Trophoblast cell (in vitro differentiated cells and primary cell): ENCODE data around the gene PCMTD2.

ENCODE experiments used
- DNase-seq, 2 donors: peaks; one replicate each; pipeline ENCODE4 v3.0.0-alpha.2; 2016
- H2AFZ ChIP-seq: 2 replicates; pipeline ENCODE4 v1.6.1; 2013; ENCODE audit warnings: low read length, moderate library complexity, mild to moderate bottlenecking; ENCODE audit not compliant: insufficient read depth, poor library complexity
- H2AK5ac ChIP-seq: 2 replicates; pipeline ENCODE4 v1.6.1; 2013; ENCODE audit warnings: mild to moderate bottlenecking, low read length
- H2BK120ac ChIP-seq: 2 replicates; pipeline ENCODE4 v1.6.1; 2013; ENCODE audit warnings: low read length, mild to moderate bottlenecking, moderate library complexity; ENCODE audit not compliant: insufficient read depth, poor library complexity
- H2BK12ac ChIP-seq: 2 replicates; pipeline ENCODE4 v1.6.1; 2013; ENCODE audit warnings: mild to moderate bottlenecking, low read length, moderate library complexity
- H2BK5ac ChIP-seq: 2 replicates; pipeline ENCODE4 v1.6.1; 2013; ENCODE audit warnings: low read length, low read depth, moderate library complexity, mild to moderate bottlenecking; ENCODE audit not compliant: poor library complexity
- H3K14ac ChIP-seq: 2 replicates; pipeline ENCODE4 v1.6.1; 2013; ENCODE audit warnings: mild to moderate bottlenecking, low read length
- H3K18ac ChIP-seq: 2 replicates; pipeline ENCODE4 v1.6.1; 2013; ENCODE audit warnings: mild to moderate bottlenecking, low read length
- H3K23ac ChIP-seq: 2 replicates; pipeline ENCODE4 v1.6.1; 2013; ENCODE audit warnings: low read length
- H3K27ac ChIP-seq: 2 replicates; pipeline ENCODE4 v1.5.1; 2013; ENCODE audit warnings: low read depth, mild to moderate bottlenecking, inconsistent platforms, low read length, moderate library complexity
- H3K27me3 ChIP-seq: 2 replicates; pipeline ENCODE4 v1.6.1; 2013; ENCODE audit warnings: inconsistent platforms, mild to moderate bottlenecking, low read length, moderate library complexity; ENCODE audit not compliant: insufficient read depth
- H3K36me3 ChIP-seq, 2 experiments: 1 replicate in 1 of 2; 2 replicates in 1 of 2; pipeline ENCODE4 v1.6.1; 2013; ENCODE audit warnings: low read length in 2 of 2, mild to moderate bottlenecking in 2 of 2, moderate library complexity in 1 of 2; ENCODE audit not compliant: insufficient read depth in 2 of 2, control insufficient read depth in 1 of 2
- H3K4ac ChIP-seq: 2 replicates; pipeline ENCODE4 v1.6.1; 2013; ENCODE audit warnings: low read depth, mild to moderate bottlenecking, low read length, moderate library complexity
- H3K4me1 ChIP-seq, 2 experiments: 1 replicate in 1 of 2; 2 replicates in 1 of 2; pipeline ENCODE4 v1.6.1; 2013; ENCODE audit warnings: low read length in 2 of 2, mild to moderate bottlenecking in 2 of 2, moderate library complexity in 1 of 2; ENCODE audit not compliant: insufficient read depth in 2 of 2, control insufficient read depth in 1 of 2
- H3K4me2 ChIP-seq: 2 replicates; pipeline ENCODE4 v1.6.1; 2013; ENCODE audit warnings: inconsistent platforms, mild to moderate bottlenecking, low read length, moderate library complexity
- H3K4me3 ChIP-seq: 2 replicates; pipeline ENCODE4 v1.5.1; 2013; ENCODE audit warnings: mild to moderate bottlenecking, low read depth, low read length, inconsistent platforms
- H3K79me1 ChIP-seq: one replicate; pipeline ENCODE4 v1.6.1; 2013; ENCODE audit warnings: low read length
- H3K79me2 ChIP-seq: 2 replicates; pipeline ENCODE4 v1.6.1; 2013; ENCODE audit warnings: low read length, mild to moderate bottlenecking; ENCODE audit not compliant: control insufficient read depth, insufficient read depth, poor library complexity
- H3K9ac ChIP-seq: 2 replicates; pipeline ENCODE4 v1.6.1; 2013; ENCODE audit warnings: mild to moderate bottlenecking, low read length
- H3K9me3 ChIP-seq: 2 replicates; pipeline ENCODE4 v1.6.1; 2013; ENCODE audit warnings: low read depth, mild to moderate bottlenecking, control low read depth, inconsistent platforms, low read length; ENCODE audit not compliant: insufficient read depth
- H4K12ac ChIP-seq: 2 replicates; pipeline ENCODE4 v1.6.1; 2013; ENCODE audit warnings: low read depth, mild to moderate bottlenecking, low read length, moderate library complexity
- H4K8ac ChIP-seq: 2 replicates; pipeline ENCODE4 v1.6.1; 2013; ENCODE audit warnings: low read depth, mild to moderate bottlenecking, low read length, moderate library complexity
- H4K91ac ChIP-seq: one replicate; pipeline ENCODE4 v1.6.1; 2013; ENCODE audit warnings: low read depth, mild to moderate bottlenecking, low read length, moderate library complexity
- WGBS: extraction: QIAGEN DNeasy Blood & Tissue Kit; methylation state at CpG from one replicate; pipeline ENCODE4 v1.1.7; 2013; ENCODE audit warnings: missing lambda C conversion rate; ENCODE audit not compliant: insufficient read length, insufficient coverage; ENCODE audit errors: extremely low coverage; 5-methylcytosine and 5-hydroxymethylcytosine counted together

The PCMTD2 gene

DNA sequence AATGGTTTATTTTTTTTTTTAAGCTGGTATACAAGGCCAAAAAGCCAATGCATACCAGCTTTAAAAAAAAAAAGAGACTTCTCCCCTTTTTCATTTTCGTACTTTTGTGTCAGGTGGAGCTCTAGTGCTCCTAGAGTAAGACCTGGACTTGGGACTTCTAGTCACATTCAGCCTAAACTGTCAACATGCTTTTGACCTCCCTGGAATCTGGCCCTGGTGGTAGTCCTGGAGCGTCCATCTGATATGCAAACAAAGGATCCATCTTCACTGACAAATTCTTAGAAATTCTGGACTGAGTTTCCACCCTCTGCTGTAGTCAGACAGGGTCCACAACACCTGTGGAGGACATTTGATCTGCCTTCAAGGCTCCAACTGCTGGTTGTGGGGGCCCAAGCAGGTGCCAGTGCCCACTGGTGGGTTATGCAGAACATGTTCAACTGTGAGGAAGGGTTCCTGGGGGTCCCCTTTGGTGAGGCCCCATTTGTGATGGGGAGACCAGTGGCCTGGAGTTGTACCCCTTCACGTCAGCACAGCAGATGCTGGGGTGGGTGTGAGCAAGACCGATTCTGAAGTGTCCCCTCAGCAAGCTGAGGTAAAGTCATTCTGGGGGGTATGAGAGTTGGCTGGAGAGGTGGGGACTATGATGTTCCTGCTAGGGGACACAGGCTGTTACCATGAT is 12.6 kb upstream of the PCMTD2 start:
- no peak overlapping the region for H3K4ac ChIP-seq
- no peaks in the 10 kb centered on the region for H3K27me3 ChIP-seq

DNA sequence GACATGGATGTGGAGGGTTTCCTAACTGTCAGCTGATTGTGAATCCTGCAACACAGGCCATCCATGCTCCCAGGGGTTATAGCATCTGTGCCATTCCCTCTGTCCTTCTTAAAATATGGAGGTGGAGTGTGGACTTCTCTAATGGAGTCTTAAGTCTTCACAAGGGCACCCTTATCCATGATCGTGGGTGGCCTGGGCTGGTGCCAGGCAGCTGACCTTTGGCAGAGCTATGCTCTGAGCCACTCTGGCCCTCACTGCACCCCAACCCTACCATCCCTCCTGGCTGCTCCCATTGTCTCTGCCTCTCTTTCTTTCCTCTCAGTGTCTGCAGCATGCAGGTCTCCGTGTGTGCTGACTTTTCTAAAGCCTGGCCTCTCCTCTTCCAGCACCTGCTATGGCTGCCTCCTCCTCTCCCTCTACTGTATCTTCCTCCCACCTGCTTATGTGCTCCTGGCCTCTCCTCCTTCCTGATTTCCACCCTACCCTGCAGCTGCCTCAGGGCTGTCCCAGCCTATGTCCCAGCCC is 11.2 kb upstream of the PCMTD2 start:
- Histone ChIP-seq H4K91ac (no peak overlapping the region), H3K4me3 (no peak overlapping the region), H3K79me1 (no peaks in the 10 kb centered on the region), H3K14ac (no peak overlapping the region), H2BK5ac (no peak overlapping the region), H3K23ac (no peak overlapping the region), H3K9me3 (peaks cover 4% of the 10 kb centered on the region), H4K12ac (no peak overlapping the region), H2AFZ (no peak overlapping the region), H3K18ac (no peak overlapping the region), H3K4me1 (no peaks in the 10 kb centered on the region), H2AK5ac (no peak overlapping the region), H3K4ac (no peak overlapping the region), H3K27ac (no peak overlapping the region), H2BK120ac (no peak overlapping the region), H2BK12ac (no peak overlapping the region), H3K36me3 (no peaks in the 10 kb centered on the region), H3K79me2 (no peaks in the 10 kb centered on the region), H3K4me2 (no peak overlapping the region), H4K8ac (no peak overlapping the region), H3K9ac (no peak overlapping the region), H3K27me3 (no peaks in the 10 kb centered on the region)
- WGBS, result no CpG with 5 or more reads among the region's 2 CpGs
- DNase-seq, result no peak

More for the DNA sequence above, 12.6 kb upstream of the PCMTD2 start:
- Histone ChIP-seq H2AFZ (no peak overlapping the region), H2AK5ac (no peak overlapping the region), H3K14ac (no peak overlapping the region), H3K9ac (no peak overlapping the region), H3K79me1 (no peaks in the 10 kb centered on the region), H2BK12ac (no peak overlapping the region), H4K12ac (no peak overlapping the region), H3K27ac (no peak overlapping the region), H3K4me1 (no peaks in the 10 kb centered on the region), H3K36me3 (no peaks in the 10 kb centered on the region), H2BK120ac (no peak overlapping the region), H3K18ac (no peak overlapping the region), H2BK5ac (no peak overlapping the region), H3K9me3 (peaks cover 7% of the 10 kb centered on the region), H4K91ac (no peak overlapping the region), H3K23ac (no peak overlapping the region), H3K4me2 (no peak overlapping the region), H3K79me2 (no peaks in the 10 kb centered on the region), H3K4me3 (no peak overlapping the region), H4K8ac (no peak overlapping the region)
- no CpG with 5 or more reads among the region's 4 CpGs for WGBS
- DNase-seq, result no peak

- Histone ChIP-seq H3K4me1 (no peaks in the 10 kb centered on the region), H2AK5ac (no peak overlapping the region), H3K27ac (no peak overlapping the region), H2AFZ (no peak overlapping the region), H4K91ac (no peak overlapping the region), H3K4ac (no peak overlapping the region), H3K4me2 (no peak overlapping the region), H3K4me3 (no peak overlapping the region), H3K9me3 (peaks cover 3% of the 10 kb centered on the region), H4K8ac (no peak overlapping the region), H2BK12ac (no peak overlapping the region), H3K79me2 (no peaks in the 10 kb centered on the region), H2BK120ac (no peak overlapping the region), H3K36me3 (no peaks in the 10 kb centered on the region), H3K18ac (no peak overlapping the region), H3K9ac (no peak overlapping the region), H4K12ac (no peak overlapping the region), H3K14ac (no peak overlapping the region), H3K79me1 (no peaks in the 10 kb centered on the region), H2BK5ac (no peak overlapping the region), H3K27me3 (no peaks in the 10 kb centered on the region), H3K23ac (no peak overlapping the region)
- no peak for DNase-seq
- WGBS, result no CpG with 5 or more reads among the region's 8 CpGs
These were observed 10.5 kb upstream of the PCMTD2 start for GRCh38 chr20:64244870-64245603.

GRCh38 chr20:64245746-64246595 is 9.6 kb upstream of the PCMTD2 start:
- no CpG with 5 or more reads among the region's 9 CpGs for WGBS
- Histone ChIP-seq H3K14ac (no peak overlapping the region), H3K9ac (no peak overlapping the region), H3K4me2 (no peak overlapping the region), H4K91ac (no peak overlapping the region), H3K18ac (no peak overlapping the region), H3K9me3 (no peaks in the 10 kb centered on the region), H2BK5ac (no peak overlapping the region), H2AFZ (no peak overlapping the region), H2BK120ac (no peak overlapping the region), H3K79me1 (no peaks in the 10 kb centered on the region), H3K27ac (no peak overlapping the region), H4K12ac (no peak overlapping the region), H3K36me3 (no peaks in the 10 kb centered on the region), H3K23ac (no peak overlapping the region), H3K79me2 (no peaks in the 10 kb centered on the region), H3K4me1 (no peaks in the 10 kb centered on the region), H2BK12ac (no peak overlapping the region), H4K8ac (no peak overlapping the region), H3K4me3 (no peak overlapping the region), H3K27me3 (no peaks in the 10 kb centered on the region), H2AK5ac (no peak overlapping the region), H3K4ac (no peak overlapping the region)
- DNase-seq, result no peak
